RWPE2 (cell line): ENCODE results near the gene TNNT2.

Source experiments
- ATAC-seq: fragments of 200-7000 bp; cut with Tn5 transposase; 3 replicates; pipeline ENCODE4 v1.9.1; 2021; ENCODE audit warnings: low read depth
- DNase-seq: peaks from one replicate; pipeline ENCODE4 v3.0.0-alpha.2; 2020; ENCODE audit warnings: low spot score
- H3K27ac ChIP-seq: fragments of 450-650 bp; 2 replicates; pipeline ENCODE4 v1.5.1; 2017; ENCODE audit warnings: mild to moderate bottlenecking; ENCODE audit not compliant: poor library complexity, severe bottlenecking
- H3K27me3 ChIP-seq: fragments of 250-450 bp; sonication (Bioruptor Pico); 2 replicates; pipeline ENCODE4 v1.5.1; 2021; ENCODE audit warnings: mild to moderate bottlenecking, moderate library complexity; ENCODE audit not compliant: insufficient read depth, poor library complexity, severe bottlenecking
- H3K36me3 ChIP-seq: fragments of 250-450 bp; sonication (Bioruptor Pico); 2 replicates; pipeline ENCODE4 v1.5.1; 2020; ENCODE audit warnings: low read depth, mild to moderate bottlenecking, moderate library complexity
- H3K4me1 ChIP-seq: fragments of 250-450 bp; sonication (Bioruptor Pico); 2 replicates; pipeline ENCODE4 v1.5.1; 2021; ENCODE audit warnings: mild to moderate bottlenecking, moderate library complexity; ENCODE audit not compliant: insufficient read depth, poor library complexity, severe bottlenecking
- H3K4me3 ChIP-seq: fragments of 250-450 bp; sonication (Bioruptor Pico); 2 replicates; pipeline ENCODE4 v1.5.1; 2021; ENCODE audit warnings: mild to moderate bottlenecking, moderate library complexity; ENCODE audit not compliant: severe bottlenecking
- H3K9me3 ChIP-seq: fragments of 250-450 bp; sonication (Bioruptor Pico); 2 replicates; pipeline ENCODE4 v1.5.1; 2021; ENCODE audit warnings: mild to moderate bottlenecking, moderate library complexity; ENCODE audit not compliant: severe bottlenecking
- CTCF ChIP-seq: fragments of 450-650 bp; IDR thresholded peaks from one replicate; pipeline ENCODE4 v1.5.1; 2017; ENCODE audit warnings: mild to moderate bottlenecking, moderate library complexity; ENCODE audit not compliant: poor library complexity, severe bottlenecking

Gene TNNT2

GRCh38 chr1:201396861-201397464, 19.5 kb upstream of the TNNT2 start:
- Histone ChIP-seq H3K4me1 (peaks cover 22% of the 10 kb centered on the region), H3K4me3 (peak overlapping the region; percentile 72), H3K27me3 (no peaks in the 10 kb centered on the region), H3K36me3 (peaks cover 21% of the 10 kb centered on the region), H3K27ac (peak overlapping the region; percentile 93), H3K9me3 (no peaks in the 10 kb centered on the region)
- ATAC-seq (peak; percentile 81), DNase-seq (peak; percentile 90)
- no peak for TF ChIP-seq CTCF

GRCh38 chr1:201395936-201396335, 18.5 kb upstream of the TNNT2 start:
- Histone ChIP-seq H3K36me3 (peaks cover 15% of the 10 kb centered on the region), H3K27ac (peak overlapping the region; percentile 93), H3K4me3 (no peak overlapping the region), H3K4me1 (peaks cover 22% of the 10 kb centered on the region), H3K27me3 (no peaks in the 10 kb centered on the region), H3K9me3 (no peaks in the 10 kb centered on the region)
- no peak for ATAC-seq
- TF ChIP-seq CTCF, result no peak
- no peak for DNase-seq

- no peak for ATAC-seq
- no peak for DNase-seq
- Histone ChIP-seq H3K9me3 (no peaks in the 10 kb centered on the region), H3K36me3 (peaks cover 26% of the 10 kb centered on the region), H3K4me3 (no peak overlapping the region), H3K4me1 (peaks cover 22% of the 10 kb centered on the region), H3K27me3 (no peaks in the 10 kb centered on the region), H3K27ac (no peak overlapping the region)
- TF ChIP-seq CTCF, result no peak
These were observed 17.1 kb upstream of the TNNT2 start for GRCh38 chr1:201394591-201394990.

DNA sequence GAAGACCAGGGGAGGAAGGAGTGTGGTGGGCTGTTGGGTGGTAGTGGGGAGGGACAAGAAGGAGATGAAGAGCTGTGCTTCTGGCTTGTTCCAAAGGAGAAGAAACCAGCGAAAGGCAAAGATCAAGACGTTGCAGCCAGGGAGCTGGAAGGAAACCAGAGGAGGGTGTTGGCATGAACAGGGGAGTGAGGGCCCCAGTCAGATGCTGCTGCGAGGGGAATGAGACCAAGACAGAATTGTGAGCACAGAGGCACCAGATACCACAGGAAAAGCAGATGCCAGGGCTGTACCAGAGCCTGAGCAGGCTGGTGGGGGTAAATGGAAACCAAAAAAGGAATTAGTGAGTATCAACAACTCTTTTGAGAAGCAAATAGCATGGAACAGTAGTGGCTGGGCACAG, 15.6 kb upstream of the TNNT2 start:
- no peak for TF ChIP-seq CTCF
- Histone ChIP-seq H3K4me3 (no peak overlapping the region), H3K9me3 (no peaks in the 10 kb centered on the region), H3K4me1 (peaks cover 22% of the 10 kb centered on the region), H3K27me3 (no peaks in the 10 kb centered on the region), H3K27ac (no peak overlapping the region), H3K36me3 (peaks cover 36% of the 10 kb centered on the region)
- DNase-seq (no peak), ATAC-seq (no peak)

- Histone ChIP-seq H3K9me3 (no peaks in the 10 kb centered on the region), H3K27me3 (no peaks in the 10 kb centered on the region), H3K27ac (no peak overlapping the region), H3K4me3 (no peak overlapping the region), H3K4me1 (peaks cover 22% of the 10 kb centered on the region), H3K36me3 (peaks cover 48% of the 10 kb centered on the region)
- TF ChIP-seq CTCF, result no peak
- ATAC-seq, result no peak
- no peak for DNase-seq
These were observed 14.4 kb upstream of the TNNT2 start for GRCh38 chr1:201391651-201392511.
